ENCODE measurements around the gene SIL1.

The SIL1 gene

DNA sequence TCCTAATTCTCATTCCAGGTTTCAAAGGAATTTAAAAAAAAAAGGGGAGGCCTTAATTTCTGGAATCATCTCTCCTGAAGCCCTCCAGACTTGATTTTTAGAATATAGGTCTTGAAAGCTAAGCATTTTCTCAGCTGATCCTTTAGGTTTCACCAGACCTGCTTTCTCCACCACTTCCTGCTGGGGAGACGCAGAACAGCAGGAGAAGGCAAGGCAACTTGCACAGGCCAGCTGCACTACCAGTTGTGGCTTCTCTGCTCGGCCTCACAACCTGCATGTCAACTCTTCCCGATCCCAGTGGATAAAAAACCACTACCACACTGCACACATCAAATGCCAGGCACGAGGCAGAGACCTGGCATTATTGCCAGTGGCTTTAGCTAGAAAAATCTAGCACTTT lies 119.8 kb downstream of the SIL1 start:
- H3K79me2 ChIP-seq (ENCODE audit: control insufficient read depth, low read length) = no peaks in the 10 kb centered on the region
- no peak overlapping the region for H3K4me3 ChIP-seq (ENCODE audit: low read length)
- H3K4me2 ChIP-seq (ENCODE audit: low read length) = no peak overlapping the region
- H3K27me3 ChIP-seq (ENCODE audit: control insufficient read depth, low read length) = no peaks in the 10 kb centered on the region
- no peaks in the 10 kb centered on the region for H3F3A ChIP-seq (ENCODE audit: control insufficient read depth, insufficient read depth)
- H3K9me2 ChIP-seq (replicated peaks; ENCODE audit: control insufficient read depth, low read length) = no peaks in the 10 kb centered on the region
- no peak overlapping the region for H3K27ac ChIP-seq (ENCODE audit: low read depth, low read length)
- no peaks in the 10 kb centered on the region for H3K9me3 ChIP-seq (ENCODE audit: control insufficient read depth, insufficient read depth, low read length)
- TF ChIP-seq EZH2phosphoT487 (IDR thresholded peaks at IDR 0.05; ENCODE audit: borderline replicate concordance, low read length) = no peak
- TF ChIP-seq, protein P1, sequence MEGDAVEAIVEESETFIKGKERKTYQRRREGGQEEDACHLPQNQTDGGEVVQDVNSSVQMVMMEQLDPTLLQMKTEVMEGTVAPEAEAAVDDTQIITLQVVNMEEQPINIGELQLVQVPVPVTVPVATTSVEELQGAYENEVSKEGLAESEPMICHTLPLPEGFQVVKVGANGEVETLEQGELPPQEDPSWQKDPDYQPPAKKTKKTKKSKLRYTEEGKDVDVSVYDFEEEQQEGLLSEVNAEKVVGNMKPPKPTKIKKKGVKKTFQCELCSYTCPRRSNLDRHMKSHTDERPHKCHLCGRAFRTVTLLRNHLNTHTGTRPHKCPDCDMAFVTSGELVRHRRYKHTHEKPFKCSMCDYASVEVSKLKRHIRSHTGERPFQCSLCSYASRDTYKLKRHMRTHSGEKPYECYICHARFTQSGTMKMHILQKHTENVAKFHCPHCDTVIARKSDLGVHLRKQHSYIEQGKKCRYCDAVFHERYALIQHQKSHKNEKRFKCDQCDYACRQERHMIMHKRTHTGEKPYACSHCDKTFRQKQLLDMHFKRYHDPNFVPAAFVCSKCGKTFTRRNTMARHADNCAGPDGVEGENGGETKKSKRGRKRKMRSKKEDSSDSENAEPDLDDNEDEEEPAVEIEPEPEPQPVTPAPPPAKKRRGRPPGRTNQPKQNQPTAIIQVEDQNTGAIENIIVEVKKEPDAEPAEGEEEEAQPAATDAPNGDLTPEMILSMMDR (IDR thresholded peaks at IDR 0.05; ENCODE audit: low read depth, low read length, poor library complexity, severe bottlenecking) = no peak
- no peaks in the 10 kb centered on the region for H3K4me1 ChIP-seq (ENCODE audit: control insufficient read depth, low read length)
- no peaks in the 10 kb centered on the region for H4K20me1 ChIP-seq (ENCODE audit: control insufficient read depth, insufficient read depth, low read depth, low read length)
- no peaks in the 10 kb centered on the region for H3K36me3 ChIP-seq (ENCODE audit: control insufficient read depth, low read length)

DNA sequence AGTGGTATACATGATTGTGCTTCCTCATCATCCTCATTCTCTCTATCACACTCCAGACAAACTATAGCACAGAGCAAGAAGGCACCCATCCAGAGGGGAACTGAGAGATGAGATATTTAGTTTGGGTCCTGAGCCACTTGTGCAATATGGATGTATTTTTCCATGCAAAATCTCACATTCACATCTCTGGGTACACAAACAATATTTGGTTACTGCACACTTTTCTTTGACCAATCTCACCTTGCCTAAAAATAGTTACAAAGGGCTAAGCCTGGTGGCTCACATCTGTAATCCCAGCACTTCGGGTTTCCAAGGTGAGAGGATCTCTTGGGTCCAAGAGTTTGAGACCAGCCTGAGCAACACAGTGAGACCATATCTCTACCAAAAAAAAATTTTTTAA lies 120.3 kb downstream of the SIL1 start:
- Histone ChIP-seq H3K4me2 (ENCODE audit: low read length) (no peak overlapping the region), H3F3A (ENCODE audit: control insufficient read depth, insufficient read depth) (no peaks in the 10 kb centered on the region), H4K20me1 (ENCODE audit: control insufficient read depth, insufficient read depth, low read depth, low read length) (no peaks in the 10 kb centered on the region), H3K4me1 (ENCODE audit: control insufficient read depth, low read length) (no peaks in the 10 kb centered on the region), H3K27me3 (ENCODE audit: control insufficient read depth, low read length) (no peaks in the 10 kb centered on the region), H3K36me3 (ENCODE audit: control insufficient read depth, low read length) (no peaks in the 10 kb centered on the region), H3K27ac (ENCODE audit: low read depth, low read length) (no peak overlapping the region), H3K9me3 (ENCODE audit: control insufficient read depth, insufficient read depth, low read length) (no peaks in the 10 kb centered on the region), H3K79me2 (ENCODE audit: control insufficient read depth, low read length) (no peaks in the 10 kb centered on the region), H3K9me2 (replicated peaks; ENCODE audit: control insufficient read depth, low read length) (no peaks in the 10 kb centered on the region), H3K4me3 (ENCODE audit: low read length) (no peak overlapping the region)
- TF ChIP-seq, protein P1 (IDR thresholded peaks at IDR 0.05; ENCODE audit: low read depth, low read length, poor library complexity, severe bottlenecking) = no peak
- no peak for TF ChIP-seq EZH2phosphoT487 (IDR thresholded peaks at IDR 0.05; ENCODE audit: borderline replicate concordance, low read length)

DNA sequence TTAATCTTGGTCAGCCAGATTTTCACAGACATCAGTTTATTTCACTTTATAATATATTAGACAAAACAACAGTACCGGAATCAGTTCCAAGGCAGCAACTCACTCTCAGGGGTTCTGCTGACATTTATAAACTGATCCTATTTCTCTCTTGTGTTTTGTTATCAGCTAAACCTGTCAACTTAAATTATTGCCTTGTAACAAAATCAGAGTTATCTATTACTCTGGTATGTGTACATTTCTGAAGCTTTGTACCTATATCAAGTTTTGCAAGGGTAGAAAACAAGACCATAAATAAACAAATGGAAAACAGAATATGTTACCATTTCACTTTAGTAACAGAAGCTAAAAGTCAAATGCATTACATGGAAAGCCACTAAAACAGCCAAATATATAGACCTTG lies 122.1 kb downstream of the SIL1 start:
- TF ChIP-seq, protein P1 (IDR thresholded peaks at IDR 0.05; ENCODE audit: low read depth, low read length, poor library complexity, severe bottlenecking) = no peak
- no peaks in the 10 kb centered on the region for H3K27me3 ChIP-seq (ENCODE audit: control insufficient read depth, low read length)
- no peaks in the 10 kb centered on the region for H3K9me3 ChIP-seq (ENCODE audit: control insufficient read depth, insufficient read depth, low read length)
- no peaks in the 10 kb centered on the region for H3K4me1 ChIP-seq (ENCODE audit: control insufficient read depth, low read length)
- no peaks in the 10 kb centered on the region for H3F3A ChIP-seq (ENCODE audit: control insufficient read depth, insufficient read depth)
- H3K36me3 ChIP-seq (ENCODE audit: control insufficient read depth, low read length) = no peaks in the 10 kb centered on the region
- H3K79me2 ChIP-seq (ENCODE audit: control insufficient read depth, low read length) = no peaks in the 10 kb centered on the region
- H3K4me3 ChIP-seq (ENCODE audit: low read length) = no peak overlapping the region
- no peak overlapping the region for H3K27ac ChIP-seq (ENCODE audit: low read depth, low read length)
- no peaks in the 10 kb centered on the region for H3K9me2 ChIP-seq (replicated peaks; ENCODE audit: control insufficient read depth, low read length)
- H3K4me2 ChIP-seq (ENCODE audit: low read length) = no peak overlapping the region
- no peaks in the 10 kb centered on the region for H4K20me1 ChIP-seq (ENCODE audit: control insufficient read depth, insufficient read depth, low read depth, low read length)
